HG02678 (cell line): Measurements from ENCODE around the gene CBLIF.
"Not testable (repeated sequence)": the region's sequence is repeated elsewhere in the genome, so short reads cannot be mapped to it uniquely, and the experiment has no call there.

Source experiments
- ATAC-seq: cut with Tn5 transposase; IDR thresholded peaks from one replicate; pipeline ENCODE4 v1.9.1; 2021; ENCODE audit warnings: mild to moderate bottlenecking, moderate library complexity; ENCODE audit not compliant: unreplicated experiment

CBLIF gene

GRCh38 chr11:59848439-59848838, 3.1 kb upstream of the CBLIF start:
- ATAC-seq: not testable (repeated sequence)

GRCh38 chr11:59847626-59848025, 2.3 kb upstream of the CBLIF start:
- ATAC-seq: no peak

GRCh38 chr11:59846556-59846955, 1.3 kb upstream of the CBLIF start:
- ATAC-seq: no peak

- no peak for ATAC-seq
Observed at GRCh38 chr11:59842316-59842715, 3.0 kb downstream of the CBLIF start.

- ATAC-seq: no peak
Observed at GRCh38 chr11:59841514-59841913, 3.8 kb downstream of the CBLIF start.

GRCh38 chr11:59839615-59840014, 5.7 kb downstream of the CBLIF start:
- no peak for ATAC-seq

- ATAC-seq: no peak
Observed at GRCh38 chr11:59833602-59834001, 11.7 kb downstream of the CBLIF start.

- ATAC-seq: no peak
Observed at GRCh38 chr11:59829358-59829757, 15.9 kb downstream of the CBLIF start.

GRCh38 chr11:59822989-59823566, 22.2 kb downstream of the CBLIF start:
- peak; percentile 91 for ATAC-seq

GRCh38 chr11:59818572-59818971, 26.7 kb downstream of the CBLIF start:
- ATAC-seq: peak; percentile 46

- ATAC-seq: not testable (repeated sequence)
Observed at GRCh38 chr11:59816434-59816833, 28.9 kb downstream of the CBLIF start.

GRCh38 chr11:59815754-59816153, 29.5 kb downstream of the CBLIF start:
- ATAC-seq: no peak

GRCh38 chr11:59814021-59814420, 31.3 kb downstream of the CBLIF start:
- no peak for ATAC-seq

GRCh38 chr11:59813364-59813763, 31.9 kb downstream of the CBLIF start:
- ATAC-seq: no peak

GRCh38 chr11:59812220-59812619, 33.1 kb downstream of the CBLIF start:
- no peak for ATAC-seq

- no peak for ATAC-seq
Observed at GRCh38 chr11:59810911-59811259, 34.4 kb downstream of the CBLIF start.

GRCh38 chr11:59810189-59810910, 34.9 kb downstream of the CBLIF start, which contains the start of gene MRPL16:
Gene MRPL16 (minus strand): TSS chr11:59810778. CDS start chr11:59810658, 120 bp downstream.
- ATAC-seq: peak; percentile 98

- ATAC-seq: no peak
Observed at GRCh38 chr11:59807047-59807610, 38.2 kb downstream of the CBLIF start.

- ATAC-seq: no peak
Observed at GRCh38 chr11:59804061-59804460, 41.2 kb downstream of the CBLIF start.

- ATAC-seq: peak; percentile 62
Observed at GRCh38 chr11:59802639-59803176, 42.6 kb downstream of the CBLIF start.

- ATAC-seq: peak; percentile 8
Observed at GRCh38 chr11:59801981-59802638, 43.2 kb downstream of the CBLIF start.
